ENCODE data around the gene GNAQ.

The GNAQ gene

GRCh38 chr9:77912895-77913693 is 118.5 kb downstream of the GNAQ start:
- ATAC-seq (no peak), DNase-seq (no peak)
- Mint-ChIP-seq H3K27ac (no peak overlapping the region), H3K9me3 (no peaks in the 10 kb centered on the region), H3K36me3 (ENCODE audit: low read depth) (peaks cover 4% of the 10 kb centered on the region), H3K4me1 (peaks cover 50% of the 10 kb centered on the region), H3K4me3 (no peak overlapping the region), H3K27me3 (no peaks in the 10 kb centered on the region)

- Mint-ChIP-seq H3K36me3 (ENCODE audit: low read depth) (peaks cover 4% of the 10 kb centered on the region), H3K27me3 (no peaks in the 10 kb centered on the region), H3K4me3 (no peak overlapping the region), H3K4me1 (peaks cover 56% of the 10 kb centered on the region), H3K27ac (no peak overlapping the region), H3K9me3 (no peaks in the 10 kb centered on the region)
- no peak for ATAC-seq
- DNase-seq = no peak
Measured at GRCh38 chr9:77911928-77912327, 119.7 kb downstream of the GNAQ start.

GRCh38 chr9:77910194-77910621 is 121.4 kb downstream of the GNAQ start:
- Mint-ChIP-seq H3K9me3 (no peaks in the 10 kb centered on the region), H3K27ac (no peak overlapping the region), H3K4me1 (peaks cover 44% of the 10 kb centered on the region), H3K27me3 (no peaks in the 10 kb centered on the region), H3K36me3 (ENCODE audit: low read depth) (peaks cover 4% of the 10 kb centered on the region), H3K4me3 (no peak overlapping the region)
- DNase-seq (no peak), ATAC-seq (no peak)

- no peak for DNase-seq
Measured at GRCh38 chr9:77909306-77909705, 122.3 kb downstream of the GNAQ start.

GRCh38 chr9:77908293-77908692 is 123.3 kb downstream of the GNAQ start:
- no peak overlapping the region for H3K4me3 Mint-ChIP-seq
- H3K9me3 Mint-ChIP-seq = no peaks in the 10 kb centered on the region
- peaks cover 44% of the 10 kb centered on the region for H3K4me1 Mint-ChIP-seq
- no peak overlapping the region for H3K27ac Mint-ChIP-seq
- peaks cover 2% of the 10 kb centered on the region for H3K36me3 Mint-ChIP-seq (ENCODE audit: low read depth)
- no peaks in the 10 kb centered on the region for H3K27me3 Mint-ChIP-seq
- ATAC-seq (no peak), DNase-seq (no peak)

More at GRCh38 chr9:77909306-77909705, 122.3 kb downstream of the GNAQ start:
- H3K36me3 Mint-ChIP-seq (ENCODE audit: low read depth) = peaks cover 4% of the 10 kb centered on the region
- no peaks in the 10 kb centered on the region for H3K9me3 Mint-ChIP-seq
- no peaks in the 10 kb centered on the region for H3K27me3 Mint-ChIP-seq
- H3K27ac Mint-ChIP-seq = peak overlapping the region; percentile 66
- H3K4me3 Mint-ChIP-seq = peak overlapping the region; percentile 5
- peaks cover 44% of the 10 kb centered on the region for H3K4me1 Mint-ChIP-seq
- peak; percentile 52 for ATAC-seq

- ATAC-seq = no peak
Measured at GRCh38 chr9:77907585-77907984, 124.0 kb downstream of the GNAQ start.

GRCh38 chr9:77906991-77907390 is 124.6 kb downstream of the GNAQ start:
- Mint-ChIP-seq H3K27ac (no peak overlapping the region), H3K27me3 (no peaks in the 10 kb centered on the region), H3K36me3 (ENCODE audit: low read depth) (no peaks in the 10 kb centered on the region), H3K9me3 (no peaks in the 10 kb centered on the region), H3K4me3 (no peak overlapping the region), H3K4me1 (peaks cover 44% of the 10 kb centered on the region)
- ATAC-seq = no peak
- DNase-seq = no peak

More at GRCh38 chr9:77907585-77907984, 124.0 kb downstream of the GNAQ start:
- Mint-ChIP-seq H3K27me3 (no peaks in the 10 kb centered on the region), H3K27ac (no peak overlapping the region), H3K4me1 (peaks cover 44% of the 10 kb centered on the region), H3K36me3 (ENCODE audit: low read depth) (no peaks in the 10 kb centered on the region), H3K9me3 (no peaks in the 10 kb centered on the region), H3K4me3 (no peak overlapping the region)
- no peak for DNase-seq

- no peak for DNase-seq
- H3K4me3 Mint-ChIP-seq = no peak overlapping the region
- H3K36me3 Mint-ChIP-seq (ENCODE audit: low read depth) = peaks cover 3% of the 10 kb centered on the region
- no peaks in the 10 kb centered on the region for H3K27me3 Mint-ChIP-seq
- peaks cover 33% of the 10 kb centered on the region for H3K4me1 Mint-ChIP-seq
- H3K9me3 Mint-ChIP-seq = no peaks in the 10 kb centered on the region
- no peak overlapping the region for H3K27ac Mint-ChIP-seq
- ATAC-seq = no peak
Measured at GRCh38 chr9:77903666-77904285, 127.8 kb downstream of the GNAQ start.

GRCh38 chr9:77901771-77902170 is 129.8 kb downstream of the GNAQ start:
- H3K9me3 Mint-ChIP-seq = no peaks in the 10 kb centered on the region
- DNase-seq (no peak), ATAC-seq (no peak)
- no peak overlapping the region for H3K27ac Mint-ChIP-seq
- H3K27me3 Mint-ChIP-seq = no peaks in the 10 kb centered on the region
- no peak overlapping the region for H3K4me3 Mint-ChIP-seq
- peaks cover 6% of the 10 kb centered on the region for H3K36me3 Mint-ChIP-seq (ENCODE audit: low read depth)
- peaks cover 20% of the 10 kb centered on the region for H3K4me1 Mint-ChIP-seq

GRCh38 chr9:77901018-77901417 is 130.6 kb downstream of the GNAQ start:
- H3K27me3 Mint-ChIP-seq = no peaks in the 10 kb centered on the region
- H3K27ac Mint-ChIP-seq = no peak overlapping the region
- ATAC-seq = no peak
- no peak overlapping the region for H3K4me3 Mint-ChIP-seq
- peaks cover 20% of the 10 kb centered on the region for H3K4me1 Mint-ChIP-seq
- DNase-seq = no peak
- peaks cover 6% of the 10 kb centered on the region for H3K36me3 Mint-ChIP-seq (ENCODE audit: low read depth)
- H3K9me3 Mint-ChIP-seq = no peaks in the 10 kb centered on the region

- DNase-seq = no peak
- Mint-ChIP-seq H3K4me3 (no peak overlapping the region), H3K36me3 (ENCODE audit: low read depth) (peaks cover 6% of the 10 kb centered on the region), H3K27ac (no peak overlapping the region), H3K9me3 (no peaks in the 10 kb centered on the region), H3K4me1 (peaks cover 19% of the 10 kb centered on the region), H3K27me3 (no peaks in the 10 kb centered on the region)
- peak; percentile 83 for ATAC-seq
Measured at GRCh38 chr9:77899679-77900354, 131.8 kb downstream of the GNAQ start.

- H3K9me3 Mint-ChIP-seq = no peaks in the 10 kb centered on the region
- peaks cover 19% of the 10 kb centered on the region for H3K4me1 Mint-ChIP-seq
- H3K4me3 Mint-ChIP-seq = no peak overlapping the region
- H3K36me3 Mint-ChIP-seq (ENCODE audit: low read depth) = peaks cover 6% of the 10 kb centered on the region
- no peaks in the 10 kb centered on the region for H3K27me3 Mint-ChIP-seq
- no peak for DNase-seq
- no peak for ATAC-seq
- H3K27ac Mint-ChIP-seq = no peak overlapping the region
Measured at GRCh38 chr9:77898864-77899263, 132.7 kb downstream of the GNAQ start.

GRCh38 chr9:77896938-77897667 is 134.5 kb downstream of the GNAQ start:
- DNase-seq (no peak), ATAC-seq (no peak)
- Mint-ChIP-seq H3K36me3 (ENCODE audit: low read depth) (peaks cover 6% of the 10 kb centered on the region), H3K27me3 (no peaks in the 10 kb centered on the region), H3K9me3 (no peaks in the 10 kb centered on the region), H3K4me1 (peaks cover 24% of the 10 kb centered on the region), H3K4me3 (no peak overlapping the region), H3K27ac (no peak overlapping the region)

- Mint-ChIP-seq H3K27ac (no peak overlapping the region), H3K4me1 (peaks cover 27% of the 10 kb centered on the region), H3K36me3 (ENCODE audit: low read depth) (peaks cover 6% of the 10 kb centered on the region)
Measured at GRCh38 chr9:77896269-77896937, 135.2 kb downstream of the GNAQ start.

More at GRCh38 chr9:77896269-77896937, 135.2 kb downstream of the GNAQ start:
- Mint-ChIP-seq H3K9me3 (no peaks in the 10 kb centered on the region), H3K4me3 (no peak overlapping the region), H3K27me3 (no peaks in the 10 kb centered on the region)
- DNase-seq (no peak), ATAC-seq (no peak)
